ENCODE measurements around the gene SLC12A6. TPM values are rescaled to one million over a fixed set of nuclear protein-coding genes. Genes with fewer than 3 reads are reported as not detected.

SLC12A6 gene
- total RNA-seq, 1 experiment from 2014 or later = 19.5 TPM

GRCh38 chr15:34185666-34186065, 151.9 kb downstream of the SLC12A6 start:
- ChIA-PET POLR2A (no interaction called here), CTCF (no interaction called here)
- TF ChIP-seq REST (IDR thresholded peaks at IDR 0.05; ENCODE audit: insufficient read depth in 1 of 2, low read depth in 2 of 2, low read length in 1 of 2) (no peak), SIN3A (IDR thresholded peaks at IDR 0.05; ENCODE audit: borderline replicate concordance, insufficient read depth, low read depth, low read length) (no peak), TCF7L2 (IDR thresholded peaks at IDR 0.05; ENCODE audit: low read depth, low read length) (no peak), CTCF (IDR thresholded peaks at IDR 0.05) (no peak), POLR2AphosphoS5 (IDR thresholded peaks at IDR 0.05; ENCODE audit: low read depth, low read length) (no peak)
- DNase-seq (ENCODE audit: low read depth, low spot score) = no peak
- BruUV-seq (replicated peaks) = no TSS peak
- no peaks in the 10 kb centered on the region for H3K4me1 ChIP-seq (ENCODE audit: control insufficient read depth, insufficient read depth, low read length)
- no peak overlapping the region for H3K27ac ChIP-seq (ENCODE audit: low read length)
- H3K9me3 ChIP-seq (ENCODE audit: control insufficient read depth, insufficient read depth, low read depth, low read length) = no peaks in the 10 kb centered on the region
- in situ Hi-C loops (cut with HindIII; ENCODE audit: low pct_unique_long_range_greater_than_20kb, low sequenced_read_pairs) = no loop called here
- H3K36me3 ChIP-seq (ENCODE audit: control insufficient read depth, insufficient read depth, low read length) = no peaks in the 10 kb centered on the region
- intact Hi-C loops (cut with micrococcal nuclease; ENCODE audit: unreplicated experiment) = no loop called here
- H3K27me3 ChIP-seq (ENCODE audit: control insufficient read depth, insufficient read depth, low read length) = no peaks in the 10 kb centered on the region
- no peak for ATAC-seq
- H3K4me3 ChIP-seq (ENCODE audit: low read depth in 2 of 2, low read length in 2 of 2) = no peak overlapping the region

GRCh38 chr15:34182942-34183341, 154.6 kb downstream of the SLC12A6 start:
- Histone ChIP-seq H3K4me1 (ENCODE audit: control insufficient read depth, insufficient read depth, low read length) (no peaks in the 10 kb centered on the region), H3K27ac (ENCODE audit: low read length) (no peak overlapping the region), H3K9me3 (ENCODE audit: control insufficient read depth, insufficient read depth, low read depth, low read length) (no peaks in the 10 kb centered on the region), H3K4me3 (ENCODE audit: low read depth in 2 of 2, low read length in 2 of 2) (no peak overlapping the region), H3K27me3 (ENCODE audit: control insufficient read depth, insufficient read depth, low read length) (no peaks in the 10 kb centered on the region), H3K36me3 (ENCODE audit: control insufficient read depth, insufficient read depth, low read length) (no peaks in the 10 kb centered on the region)
- TF ChIP-seq REST (IDR thresholded peaks at IDR 0.05; ENCODE audit: insufficient read depth in 1 of 2, low read depth in 2 of 2, low read length in 1 of 2) = no peak
- TF ChIP-seq POLR2AphosphoS5 (IDR thresholded peaks at IDR 0.05; ENCODE audit: low read depth, low read length) = no peak
- no peak for TF ChIP-seq TCF7L2 (IDR thresholded peaks at IDR 0.05; ENCODE audit: low read depth, low read length)
- no peak for TF ChIP-seq CTCF (IDR thresholded peaks at IDR 0.05)
- no peak for TF ChIP-seq SIN3A (IDR thresholded peaks at IDR 0.05; ENCODE audit: borderline replicate concordance, insufficient read depth, low read depth, low read length)
- in situ Hi-C loops (cut with HindIII; ENCODE audit: low pct_unique_long_range_greater_than_20kb, low sequenced_read_pairs) = no loop called here
- ATAC-seq (no peak), DNase-seq (ENCODE audit: low read depth, low spot score) (no peak)
- POLR2A ChIA-PET = no interaction called here
- CTCF ChIA-PET = interaction anchor here (0.5 kb wide), 1 partner anchor 184 kb away, joined by 3 read pairs; no protein-coding TSS in a partner anchor
- BruUV-seq (replicated peaks) = no TSS peak
- intact Hi-C loops (cut with micrococcal nuclease; ENCODE audit: unreplicated experiment) = no loop called here

Small RNA genes lying within 50 kb of the gene (microRNA-seq; reads per million reads assigned to microRNA genes)
- gene MIR1233-1 (ENCODE audit: unreplicated experiment) = not detected

Other genes starting within 250 kb of the SLC12A6 start
- 79.6 TPM for gene EMC7, start 235.9 kb downstream of the SLC12A6 start, total RNA-seq (2021; ENCODE audit: unreplicated experiment)
- gene PGBD4, start 235.7 kb downstream of the SLC12A6 start, total RNA-seq (2021; ENCODE audit: unreplicated experiment) = 2.3 TPM
- gene KATNBL1, start 127.7 kb downstream of the SLC12A6 start, total RNA-seq (2021; ENCODE audit: unreplicated experiment) = 46.1 TPM
- 99.2 TPM for gene EMC4, start 112.8 kb downstream of the SLC12A6 start, total RNA-seq (2021; ENCODE audit: unreplicated experiment)
- gene NOP10, start 5.4 kb upstream of the SLC12A6 start, total RNA-seq (2021; ENCODE audit: unreplicated experiment) = 306 TPM
- gene NUTM1, start 5.5 kb upstream of the SLC12A6 start, total RNA-seq (2021; ENCODE audit: unreplicated experiment) = 0.05 TPM
- 58.5 TPM for gene LPCAT4, start 29.4 kb upstream of the SLC12A6 start, total RNA-seq (2021; ENCODE audit: unreplicated experiment)
- gene GOLGA8A, start 100.0 kb upstream of the SLC12A6 start, total RNA-seq (2021; ENCODE audit: unreplicated experiment) = 99.1 TPM
- 161 TPM for gene GOLGA8B, start 245.9 kb upstream of the SLC12A6 start, total RNA-seq (2021; ENCODE audit: unreplicated experiment)

Measured in Panc1 (cell line).